Suprapubic skin (tissue), 3 donors: ENCODE measurements around the gene NKAIN2.

Source experiments
- POLR2A ChIP-seq, 2 donors: fragments of 450-650 bp; IDR thresholded peaks; one replicate each; pipeline ENCODE4 v1.6.1; 2017; ENCODE audit warnings: antibody characterized with exemption in 2 of 2, mild to moderate bottlenecking in 2 of 2, moderate library complexity in 2 of 2
- TF ChIP-seq, protein P1 (sequence below), 2 donors: fragments of 200-600 bp in 1 of 2; fragments of 450-650 bp in 1 of 2; sonication (generic) in 1 of 2; IDR thresholded peaks; one replicate each; pipeline ENCODE4 v1.5.1; 2016 to 2019; ENCODE audit warnings: antibody characterized with exemption in 2 of 2, mild to moderate bottlenecking in 1 of 2, moderate library complexity in 1 of 2

DNA sequence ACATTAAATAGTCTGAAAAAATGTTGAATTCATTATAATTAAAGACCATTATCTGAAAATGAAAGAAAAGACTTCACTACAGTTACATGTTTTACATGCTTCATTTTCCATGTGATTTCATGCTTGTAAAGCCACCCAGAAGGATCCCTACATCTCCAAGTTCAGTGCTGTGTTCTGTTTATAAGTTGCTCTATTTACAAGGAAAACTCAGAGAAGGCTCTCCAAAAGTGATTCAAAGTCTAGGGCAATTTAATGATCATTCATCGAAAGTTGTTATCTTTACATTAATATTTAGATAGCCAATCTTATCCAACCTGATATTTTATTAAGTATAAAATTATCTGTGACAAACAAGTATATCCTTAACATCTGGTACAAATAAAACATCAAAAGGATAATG is 663.7 kb downstream of the NKAIN2 start:
- TF ChIP-seq, protein P1, sequence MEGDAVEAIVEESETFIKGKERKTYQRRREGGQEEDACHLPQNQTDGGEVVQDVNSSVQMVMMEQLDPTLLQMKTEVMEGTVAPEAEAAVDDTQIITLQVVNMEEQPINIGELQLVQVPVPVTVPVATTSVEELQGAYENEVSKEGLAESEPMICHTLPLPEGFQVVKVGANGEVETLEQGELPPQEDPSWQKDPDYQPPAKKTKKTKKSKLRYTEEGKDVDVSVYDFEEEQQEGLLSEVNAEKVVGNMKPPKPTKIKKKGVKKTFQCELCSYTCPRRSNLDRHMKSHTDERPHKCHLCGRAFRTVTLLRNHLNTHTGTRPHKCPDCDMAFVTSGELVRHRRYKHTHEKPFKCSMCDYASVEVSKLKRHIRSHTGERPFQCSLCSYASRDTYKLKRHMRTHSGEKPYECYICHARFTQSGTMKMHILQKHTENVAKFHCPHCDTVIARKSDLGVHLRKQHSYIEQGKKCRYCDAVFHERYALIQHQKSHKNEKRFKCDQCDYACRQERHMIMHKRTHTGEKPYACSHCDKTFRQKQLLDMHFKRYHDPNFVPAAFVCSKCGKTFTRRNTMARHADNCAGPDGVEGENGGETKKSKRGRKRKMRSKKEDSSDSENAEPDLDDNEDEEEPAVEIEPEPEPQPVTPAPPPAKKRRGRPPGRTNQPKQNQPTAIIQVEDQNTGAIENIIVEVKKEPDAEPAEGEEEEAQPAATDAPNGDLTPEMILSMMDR (IDR thresholded peaks at IDR 0.05), result no peak
- no peak for TF ChIP-seq POLR2A (IDR thresholded peaks at IDR 0.05)
